Cardiac muscle cell (in vitro differentiated cells and primary cell): ENCODE data around the gene CENPP. TPM values are rescaled to one million over a fixed set of nuclear protein-coding genes. Genes with fewer than 3 reads are reported as not detected.

ENCODE experiments used
- DNase-seq, 2 donors: peaks; one replicate each; pipeline versions ENCODE4 v3.0.0 to v3.0.0-alpha.2; 2010 to 2017; ENCODE audit warnings: low read depth in 1 of 2, low spot score in 1 of 2
- H3K27ac ChIP-seq: fragments of 200-600 bp; sonication (generic); 2 replicates; pipeline ENCODE4 v1.5.1; 2016
- H3K27me3 ChIP-seq: fragments of 200-600 bp; sonication (generic); 2 replicates; pipeline ENCODE4 v1.6.0; 2016; ENCODE audit warnings: control low read depth
- H3K36me3 ChIP-seq: fragments of 200-600 bp; sonication (generic); 2 replicates; pipeline ENCODE4 v1.5.1; 2016; ENCODE audit warnings: control low read depth
- H3K4me1 ChIP-seq: fragments of 200-600 bp; sonication (generic); 2 replicates; pipeline ENCODE4 v1.8.1; 2017; ENCODE audit warnings: low read depth, mild to moderate bottlenecking, mixed run types
- H3K4me3 ChIP-seq: fragments of 200-600 bp; sonication (generic); 2 replicates; pipeline ENCODE4 v1.5.1; 2016; ENCODE audit warnings: mild to moderate bottlenecking
- H3K9me3 ChIP-seq: fragments of 200-600 bp; sonication (generic); 2 replicates; pipeline ENCODE4 v1.5.1; 2017; ENCODE audit warnings: low read depth, mild to moderate bottlenecking, control low read depth
- polyA plus RNA-seq: library from polyadenylated mRNA; unstranded; fragments of >200 nt; fragmentation: Nextera tagmentation; extraction: Ambion mirVana; gene quantifications from 2 replicates; pipeline ENCODE4 v1.2.1, GENCODE V29; 2016
- total RNA-seq: library from RNA; depleted of rRNA; stranded (reverse); fragments of >200 nt; gene quantifications from 2 replicates; pipeline ENCODE4 v1.2.3, GENCODE V29; 2016
- TF ChIP-seq, protein P1 (sequence below): IDR thresholded peaks from 2 replicates; pipeline ENCODE4 v1.5.1; 2012; ENCODE audit warnings: low read depth, mild to moderate bottlenecking, low read length

The CENPP gene
- total and polyA plus RNA-seq, 2 experiments from 2014 or later: 1.6 to 5.0 TPM

GRCh38 chr9:92522983-92523970 is 197.5 kb downstream of the CENPP start:
- Histone ChIP-seq H3K9me3 (no peaks in the 10 kb centered on the region), H3K4me3 (no peak overlapping the region), H3K27ac (no peak overlapping the region), H3K4me1 (peaks cover 10% of the 10 kb centered on the region), H3K36me3 (no peaks in the 10 kb centered on the region), H3K27me3 (no peaks in the 10 kb centered on the region)
- TF ChIP-seq, protein P1, sequence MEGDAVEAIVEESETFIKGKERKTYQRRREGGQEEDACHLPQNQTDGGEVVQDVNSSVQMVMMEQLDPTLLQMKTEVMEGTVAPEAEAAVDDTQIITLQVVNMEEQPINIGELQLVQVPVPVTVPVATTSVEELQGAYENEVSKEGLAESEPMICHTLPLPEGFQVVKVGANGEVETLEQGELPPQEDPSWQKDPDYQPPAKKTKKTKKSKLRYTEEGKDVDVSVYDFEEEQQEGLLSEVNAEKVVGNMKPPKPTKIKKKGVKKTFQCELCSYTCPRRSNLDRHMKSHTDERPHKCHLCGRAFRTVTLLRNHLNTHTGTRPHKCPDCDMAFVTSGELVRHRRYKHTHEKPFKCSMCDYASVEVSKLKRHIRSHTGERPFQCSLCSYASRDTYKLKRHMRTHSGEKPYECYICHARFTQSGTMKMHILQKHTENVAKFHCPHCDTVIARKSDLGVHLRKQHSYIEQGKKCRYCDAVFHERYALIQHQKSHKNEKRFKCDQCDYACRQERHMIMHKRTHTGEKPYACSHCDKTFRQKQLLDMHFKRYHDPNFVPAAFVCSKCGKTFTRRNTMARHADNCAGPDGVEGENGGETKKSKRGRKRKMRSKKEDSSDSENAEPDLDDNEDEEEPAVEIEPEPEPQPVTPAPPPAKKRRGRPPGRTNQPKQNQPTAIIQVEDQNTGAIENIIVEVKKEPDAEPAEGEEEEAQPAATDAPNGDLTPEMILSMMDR: no peak
- DNase-seq: peak in 1 of 2 donors; percentile 48

GRCh38 chr9:92524881-92525280 is 199.1 kb downstream of the CENPP start:
- DNase-seq: no peak
- Histone ChIP-seq H3K36me3 (no peaks in the 10 kb centered on the region), H3K4me1 (peaks cover 10% of the 10 kb centered on the region), H3K4me3 (no peak overlapping the region), H3K9me3 (no peaks in the 10 kb centered on the region), H3K27me3 (no peaks in the 10 kb centered on the region), H3K27ac (no peak overlapping the region)
- TF ChIP-seq, protein P1: no peak

DNA sequence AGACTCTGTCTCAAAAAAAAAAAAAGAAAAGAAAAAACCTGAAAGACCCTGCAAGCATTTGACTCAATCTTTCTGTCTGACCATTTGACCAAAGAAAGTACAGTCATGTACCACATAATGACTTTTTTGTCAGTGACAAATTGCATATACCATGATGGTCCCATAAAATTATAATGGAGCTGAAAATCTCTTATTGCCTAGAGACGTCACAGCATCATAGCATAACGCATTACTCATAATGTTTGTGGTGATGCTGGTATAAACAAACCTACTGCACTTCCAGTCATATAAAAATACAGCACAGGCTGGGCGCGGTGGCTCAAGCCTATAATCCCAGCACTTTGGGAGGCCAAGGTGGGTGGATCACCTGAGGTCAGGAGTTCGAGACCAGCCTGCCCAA is 199.6 kb downstream of the CENPP start:
- TF ChIP-seq, protein P1: no peak
- Histone ChIP-seq H3K4me3 (no peak overlapping the region), H3K27ac (no peak overlapping the region), H3K36me3 (no peaks in the 10 kb centered on the region), H3K27me3 (no peaks in the 10 kb centered on the region), H3K4me1 (peaks cover 10% of the 10 kb centered on the region), H3K9me3 (no peaks in the 10 kb centered on the region)
- no peak for DNase-seq

DNA sequence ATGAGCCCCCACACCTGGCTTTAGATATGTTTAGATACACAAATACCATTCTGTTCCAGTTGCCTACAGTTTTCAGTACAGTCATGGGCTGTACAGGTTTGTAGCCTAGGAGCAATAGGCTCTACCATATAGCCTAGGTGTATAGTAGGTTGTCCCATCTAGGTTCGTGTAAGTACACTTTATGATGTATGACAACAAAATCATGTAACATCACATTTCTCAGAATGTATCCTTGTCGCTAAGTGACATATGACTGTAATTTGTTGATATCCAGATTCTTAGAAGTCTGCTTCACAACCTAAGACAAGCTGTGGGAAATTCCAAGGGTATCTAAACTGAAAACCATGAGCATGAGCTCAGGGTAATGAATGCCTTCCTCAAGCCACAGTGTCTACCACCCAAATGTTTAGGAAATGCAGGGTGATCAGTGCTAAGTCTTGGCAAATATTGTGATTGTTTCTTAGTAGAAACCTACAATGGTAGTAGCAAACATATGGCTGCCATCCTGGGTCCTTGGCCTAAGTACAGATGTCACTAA is 201.6 kb downstream of the CENPP start:
- Histone ChIP-seq H3K4me1 (peaks cover 10% of the 10 kb centered on the region), H3K27ac (no peak overlapping the region), H3K27me3 (no peaks in the 10 kb centered on the region), H3K36me3 (no peaks in the 10 kb centered on the region), H3K9me3 (no peaks in the 10 kb centered on the region), H3K4me3 (no peak overlapping the region)
- TF ChIP-seq, protein P1: no peak
- no peak for DNase-seq

- H3K36me3 ChIP-seq: no peaks in the 10 kb centered on the region
- no peak for DNase-seq
- H3K27ac ChIP-seq: no peak overlapping the region
- peaks cover 10% of the 10 kb centered on the region for H3K4me1 ChIP-seq
- no peak overlapping the region for H3K4me3 ChIP-seq
- no peaks in the 10 kb centered on the region for H3K27me3 ChIP-seq
- no peaks in the 10 kb centered on the region for H3K9me3 ChIP-seq
- TF ChIP-seq, protein P1: no peak
These were observed 202.2 kb downstream of the CENPP start for GRCh38 chr9:92527832-92528521.
